GM18498 (cell line): ENCODE results near the gene EVC.

Experiments used
- ATAC-seq: cut with Tn5 transposase; IDR thresholded peaks from one replicate; pipeline ENCODE4 v1.9.1; 2021; ENCODE audit warnings: mild to moderate bottlenecking, moderate library complexity; ENCODE audit not compliant: unreplicated experiment

The EVC gene

DNA sequence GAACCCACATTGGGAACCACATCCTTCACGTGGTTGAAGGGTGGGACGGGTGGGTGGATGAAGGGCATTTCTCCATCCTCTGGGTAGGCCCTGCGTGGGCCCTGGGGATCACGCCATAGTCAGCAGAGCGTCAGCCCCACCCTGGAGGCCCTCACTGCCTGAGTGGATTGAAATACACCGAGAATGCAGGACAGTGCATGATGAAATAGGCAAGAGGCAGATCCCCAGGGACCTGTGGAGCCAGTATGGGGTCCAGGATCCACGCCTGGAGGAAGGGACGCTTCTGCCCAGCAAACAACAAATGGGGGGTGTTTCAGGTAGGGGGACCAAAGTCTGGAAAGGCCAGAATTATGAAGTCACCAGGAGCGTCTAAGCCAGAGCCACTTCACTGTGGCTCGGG is 19.4 kb downstream of the EVC start:
- ATAC-seq: no peak

DNA sequence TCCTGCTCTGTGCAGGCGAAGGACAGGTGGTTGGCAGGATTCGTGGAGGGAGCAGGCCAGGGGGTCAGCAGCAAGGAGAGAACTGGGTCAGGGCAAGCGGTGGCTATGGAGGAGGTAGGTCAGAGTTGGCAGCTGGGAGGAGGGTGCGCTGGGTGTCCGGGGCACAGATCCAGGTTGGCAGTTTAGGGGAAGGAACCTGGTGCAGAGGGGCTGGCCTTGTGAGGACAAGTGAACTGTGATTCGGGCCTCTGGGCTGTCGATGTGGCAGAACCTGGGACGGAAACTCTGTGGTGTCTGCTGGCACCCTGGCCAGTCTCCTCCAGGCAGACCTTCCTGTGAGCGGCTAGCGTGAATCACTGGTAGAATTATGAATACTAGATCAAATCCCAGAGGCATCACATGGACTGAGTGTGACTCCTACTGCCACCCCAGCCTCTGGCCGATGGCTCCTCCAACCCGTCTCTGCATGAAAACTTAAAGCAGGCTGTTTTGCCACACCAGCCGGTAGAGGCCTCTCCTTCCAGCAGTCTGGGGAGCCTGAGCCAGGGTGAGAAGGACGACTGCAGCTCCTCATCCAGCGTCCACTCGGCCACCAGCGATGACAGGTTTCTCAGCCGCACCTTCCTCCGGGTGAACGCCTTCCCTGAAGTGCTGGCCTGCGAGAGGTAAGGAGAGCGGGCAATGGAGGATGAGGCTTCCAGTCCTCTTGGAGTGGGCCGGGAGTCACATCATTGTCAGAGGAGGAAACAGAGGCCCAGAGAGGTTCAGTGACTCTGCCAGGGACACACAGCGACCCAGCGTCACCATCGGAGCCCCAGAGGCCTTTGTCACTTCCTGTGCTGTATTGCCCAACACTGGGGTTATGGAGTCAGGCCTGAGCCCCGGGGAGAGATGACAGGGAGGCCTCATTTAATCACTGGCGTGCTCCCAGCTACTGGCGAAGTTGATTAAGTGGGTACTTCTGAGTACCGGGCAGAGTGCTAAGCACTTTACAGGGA is 20.3 kb downstream of the EVC start:
- ATAC-seq: no peak

DNA sequence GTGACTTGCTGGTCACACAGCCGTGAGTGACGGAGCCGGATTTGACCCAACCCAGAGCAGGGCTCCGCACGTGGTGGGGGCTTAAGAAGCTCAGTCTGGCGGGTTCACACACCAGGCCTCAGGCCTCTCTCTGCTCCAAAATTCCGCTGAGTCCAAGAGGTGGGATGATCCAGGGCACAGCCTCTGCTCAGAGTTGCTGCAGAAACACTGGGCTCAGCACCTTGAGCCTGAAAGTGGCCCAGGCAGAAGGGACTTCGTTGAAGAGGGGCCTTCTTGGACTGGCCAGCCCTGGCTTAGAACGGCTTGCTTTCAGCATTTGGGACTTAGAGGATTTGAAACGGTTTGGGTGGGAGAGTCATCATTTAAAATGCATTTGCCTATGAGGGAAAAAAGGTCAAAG is 21.2 kb downstream of the EVC start:
- ATAC-seq: no peak

DNA sequence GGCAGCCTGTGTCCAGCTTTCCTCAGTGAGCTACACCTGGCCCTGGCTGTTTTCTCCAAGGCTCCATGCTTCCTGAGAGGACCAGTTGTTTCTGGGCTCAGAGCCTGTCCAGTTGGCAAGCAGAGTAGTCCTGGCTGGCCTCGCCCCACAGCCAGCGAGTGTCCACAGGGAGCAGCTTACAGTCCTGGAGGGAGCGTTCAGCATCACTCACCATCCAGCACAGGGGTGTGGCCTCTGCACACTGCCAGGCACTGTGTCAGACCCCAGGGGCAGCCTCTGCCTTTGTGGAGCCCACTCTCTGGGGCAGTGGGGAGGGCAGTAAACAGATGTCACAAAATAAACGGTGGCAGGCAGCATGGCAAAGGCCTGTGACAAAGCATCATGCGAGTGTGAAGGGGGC is 23.9 kb downstream of the EVC start:
- ATAC-seq: no peak

DNA sequence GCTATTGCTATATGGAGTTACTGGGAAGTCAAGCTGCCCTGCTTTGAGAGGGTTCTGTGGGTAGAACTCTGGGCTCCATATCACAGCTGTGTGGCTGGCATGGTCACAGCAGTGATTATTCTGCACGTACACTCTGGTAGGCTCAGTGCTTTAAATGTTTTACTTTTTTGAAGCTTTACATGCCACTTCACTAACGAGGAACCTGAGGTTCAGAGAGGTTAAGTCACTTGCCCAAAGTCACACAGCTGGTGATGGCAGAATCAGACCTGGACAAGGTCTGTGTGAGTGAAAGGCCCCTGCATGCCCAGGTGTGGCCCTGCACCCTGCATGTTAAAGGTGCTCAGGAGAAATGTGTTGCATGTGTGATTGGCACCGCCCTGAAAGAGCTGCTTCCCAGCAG is 24.5 kb downstream of the EVC start:
- ATAC-seq: no peak

DNA sequence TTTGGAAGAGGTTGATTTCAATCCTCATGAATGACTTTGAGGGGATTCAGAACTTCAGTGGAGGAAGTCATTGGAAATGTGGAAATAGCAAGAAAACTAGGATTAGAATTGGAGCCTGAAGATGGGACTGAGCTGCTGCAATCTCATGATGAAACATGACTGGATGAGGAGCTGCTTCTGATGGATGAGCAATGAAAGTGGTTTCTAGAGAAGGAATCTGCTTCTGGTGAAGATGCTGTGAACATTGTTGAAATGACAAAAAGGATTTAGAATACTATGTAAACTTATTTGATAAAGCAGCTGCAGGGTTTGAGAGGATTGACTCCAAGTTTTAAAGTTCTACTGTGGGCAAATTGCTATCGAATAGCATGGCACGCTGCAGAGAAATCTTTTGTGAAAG is 27.1 kb downstream of the EVC start:
- ATAC-seq: no peak

DNA sequence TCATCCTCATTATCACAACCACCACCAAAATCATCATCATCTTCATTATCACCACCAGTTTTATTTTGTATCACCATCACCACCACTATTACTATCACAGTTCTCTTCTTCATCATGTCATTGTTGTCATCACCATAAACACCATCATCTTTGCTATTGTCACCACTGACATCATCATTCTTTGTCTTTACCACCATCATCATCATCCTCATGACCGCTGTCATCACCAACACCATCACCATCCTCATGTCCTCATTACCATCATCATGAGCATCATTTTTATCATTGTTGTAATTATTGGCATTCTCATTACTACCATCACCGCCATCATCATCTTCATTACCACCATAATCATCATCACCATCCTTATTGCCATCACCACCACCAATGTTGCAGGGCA is 31.4 kb downstream of the EVC start:
- no peak for ATAC-seq

DNA sequence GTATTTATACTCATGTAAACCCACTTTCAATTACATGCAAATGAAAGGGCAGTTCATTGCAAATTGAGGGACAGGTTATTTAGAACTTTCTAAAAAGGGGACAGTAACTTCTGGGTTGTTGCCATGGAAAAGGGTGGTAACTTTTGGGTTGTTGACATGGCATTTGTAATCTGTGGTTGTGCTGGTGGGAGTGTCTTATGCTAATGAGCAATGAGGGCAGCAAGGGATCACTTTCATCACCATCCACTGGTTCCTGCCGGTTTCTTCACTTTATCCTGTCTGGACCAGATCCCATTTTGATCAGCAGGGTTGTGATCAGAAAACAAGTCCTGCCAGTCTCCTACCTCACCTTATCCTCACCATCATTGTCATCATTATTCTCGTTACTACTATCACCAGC is 32.0 kb downstream of the EVC start:
- ATAC-seq: no peak

DNA sequence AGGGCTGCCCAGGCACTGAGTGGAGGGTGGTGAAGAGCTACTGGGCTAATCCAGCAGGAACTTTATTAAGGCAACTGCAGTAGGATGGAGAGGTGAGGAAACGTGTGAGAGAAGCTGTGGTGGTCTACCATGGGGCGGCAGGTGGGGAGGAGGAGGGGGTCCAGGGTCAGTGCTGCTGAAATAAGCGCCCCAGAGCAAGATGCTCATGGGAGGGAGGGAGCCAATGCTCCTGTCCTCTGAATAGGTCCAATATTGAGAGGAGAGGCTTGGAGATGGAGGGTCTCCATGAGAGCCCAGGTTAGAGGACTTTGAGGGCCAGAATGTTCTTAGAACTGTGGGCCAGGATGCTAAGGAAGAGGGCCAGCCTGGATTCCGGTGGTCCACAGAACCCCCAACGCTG is 35.2 kb downstream of the EVC start:
- ATAC-seq: no peak

DNA sequence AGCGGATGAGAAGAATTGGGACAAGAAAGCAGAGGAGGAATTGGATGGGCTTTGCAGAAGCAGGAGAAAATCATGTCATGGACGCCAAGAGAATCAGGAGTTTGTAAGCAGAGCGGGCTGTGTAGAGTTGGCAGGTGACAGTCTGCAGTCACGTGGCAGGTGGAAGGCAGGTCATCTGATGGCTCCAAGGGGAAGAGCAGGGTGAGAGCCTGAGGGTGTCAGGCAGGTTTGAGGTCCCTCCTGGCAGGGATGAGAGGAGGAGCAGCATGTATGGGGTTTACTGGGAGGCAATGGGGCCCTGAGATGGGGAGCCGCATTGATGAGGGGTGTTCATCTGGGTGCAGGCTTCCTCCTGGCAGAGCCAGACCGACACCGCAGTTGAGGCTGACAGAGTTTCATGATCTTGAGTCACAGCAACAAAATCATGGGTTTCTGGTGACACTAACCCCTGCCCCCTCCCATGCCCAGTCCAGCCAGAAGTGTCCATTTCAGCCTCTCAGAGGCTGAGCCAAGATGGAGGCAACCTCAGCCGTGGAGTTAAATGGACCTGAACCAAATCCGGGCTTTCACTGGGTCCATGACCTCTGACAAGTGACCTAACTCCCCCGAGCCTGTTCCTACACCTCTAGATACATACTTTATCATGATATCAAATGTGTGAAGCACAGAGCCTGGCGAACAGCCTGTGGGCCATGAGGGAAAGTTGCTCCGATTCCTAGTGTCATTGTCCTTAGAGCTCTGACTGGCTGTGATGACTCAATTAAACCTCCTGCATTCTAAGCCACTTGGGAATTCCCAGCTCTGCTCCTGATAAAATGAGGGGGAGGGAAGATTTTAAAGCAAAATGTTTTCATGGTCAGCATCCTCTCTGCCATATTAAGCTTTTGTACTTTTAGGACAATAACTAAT is 36.1 kb downstream of the EVC start:
- ATAC-seq: no peak

DNA sequence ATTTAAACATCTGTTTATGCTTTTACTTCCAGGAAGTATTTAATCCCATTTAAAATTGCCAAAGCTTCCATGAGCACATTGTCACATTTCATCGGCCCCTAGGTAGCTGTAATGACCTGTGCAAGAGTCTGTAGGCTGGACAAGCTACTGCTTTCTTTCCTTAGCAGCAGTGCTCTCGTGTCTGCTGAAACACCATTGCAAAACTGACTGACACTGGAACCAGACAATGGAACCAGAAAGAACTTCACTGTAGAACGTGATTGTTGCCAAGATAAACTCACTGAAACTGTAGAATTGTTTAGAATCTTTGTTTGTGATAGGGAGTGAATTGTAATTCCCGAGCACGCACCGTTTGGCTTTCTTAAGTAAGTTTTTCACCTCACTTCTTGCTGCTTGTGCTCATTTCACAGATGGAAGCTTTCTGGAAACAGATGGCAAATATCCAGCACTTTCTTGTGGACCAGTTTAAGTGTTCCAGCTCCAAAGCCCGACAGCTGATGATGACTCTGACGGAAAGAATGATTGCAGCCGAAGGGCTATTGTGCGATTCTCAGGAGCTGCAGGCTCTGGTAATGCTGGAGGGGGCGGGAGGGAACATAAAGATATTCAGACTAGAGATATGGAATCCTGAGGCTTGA is 36.9 kb downstream of the EVC start:
- no peak for ATAC-seq

DNA sequence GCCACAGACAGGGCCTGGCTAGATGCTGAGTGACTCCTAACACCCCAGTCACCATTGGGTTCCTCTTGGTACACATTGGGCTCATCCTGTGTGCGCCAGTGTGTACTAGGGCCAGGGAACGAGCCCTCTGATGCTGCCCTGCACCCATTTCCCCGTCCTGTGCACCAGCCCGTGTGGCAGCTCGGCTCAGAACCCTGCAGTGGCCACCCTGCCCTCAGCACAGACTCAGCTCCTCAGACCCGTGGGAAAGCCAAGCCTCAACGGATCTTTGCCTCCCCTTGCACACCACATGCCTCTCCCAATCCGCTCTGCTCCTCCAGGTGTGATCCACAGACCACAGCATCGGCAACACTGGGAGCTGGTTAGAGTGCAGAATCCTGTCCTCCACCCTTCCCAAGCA is 38.6 kb downstream of the EVC start:
- ATAC-seq: no peak

DNA sequence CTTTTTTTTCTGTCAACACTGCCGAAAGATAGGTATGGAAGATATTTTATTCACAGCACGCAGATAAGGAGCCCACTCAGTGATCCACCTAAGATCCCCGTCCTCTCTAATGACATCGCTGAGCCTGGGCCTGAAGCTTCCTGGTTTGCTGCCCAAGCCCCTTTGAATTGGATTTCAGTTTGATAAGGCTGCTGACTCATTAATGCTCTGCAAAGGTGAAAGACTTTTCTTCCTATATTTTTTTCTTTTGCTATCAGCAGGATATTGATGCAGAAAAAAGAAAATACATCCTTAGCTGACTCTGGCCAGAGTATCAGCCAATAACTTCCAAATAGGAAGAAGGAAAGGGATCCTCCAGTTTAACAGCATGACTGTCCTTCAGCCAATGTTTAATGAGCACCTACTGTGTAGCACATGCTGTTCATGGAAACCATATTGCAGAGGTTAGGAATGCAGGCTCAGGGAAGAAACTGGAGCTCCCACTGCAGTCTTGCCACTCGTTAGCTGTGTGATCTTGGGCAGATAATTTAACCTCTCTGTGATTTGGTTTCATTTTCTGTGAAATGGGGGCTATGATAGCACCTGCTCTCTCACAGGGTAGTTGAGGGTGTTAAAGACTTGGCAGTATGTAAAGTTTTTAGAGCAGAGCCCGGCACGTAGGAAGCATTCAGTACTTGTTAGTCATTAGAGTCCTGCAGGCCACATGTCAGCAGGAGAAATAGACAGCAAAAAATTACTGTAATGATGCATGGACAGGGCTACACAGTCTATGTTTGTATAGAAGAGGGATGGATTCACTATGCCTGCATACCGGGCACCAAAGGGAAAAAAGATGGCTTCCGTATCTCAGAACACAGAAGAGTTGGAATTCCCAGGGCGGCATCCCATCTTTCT is 39.3 kb downstream of the EVC start:
- no peak for ATAC-seq

DNA sequence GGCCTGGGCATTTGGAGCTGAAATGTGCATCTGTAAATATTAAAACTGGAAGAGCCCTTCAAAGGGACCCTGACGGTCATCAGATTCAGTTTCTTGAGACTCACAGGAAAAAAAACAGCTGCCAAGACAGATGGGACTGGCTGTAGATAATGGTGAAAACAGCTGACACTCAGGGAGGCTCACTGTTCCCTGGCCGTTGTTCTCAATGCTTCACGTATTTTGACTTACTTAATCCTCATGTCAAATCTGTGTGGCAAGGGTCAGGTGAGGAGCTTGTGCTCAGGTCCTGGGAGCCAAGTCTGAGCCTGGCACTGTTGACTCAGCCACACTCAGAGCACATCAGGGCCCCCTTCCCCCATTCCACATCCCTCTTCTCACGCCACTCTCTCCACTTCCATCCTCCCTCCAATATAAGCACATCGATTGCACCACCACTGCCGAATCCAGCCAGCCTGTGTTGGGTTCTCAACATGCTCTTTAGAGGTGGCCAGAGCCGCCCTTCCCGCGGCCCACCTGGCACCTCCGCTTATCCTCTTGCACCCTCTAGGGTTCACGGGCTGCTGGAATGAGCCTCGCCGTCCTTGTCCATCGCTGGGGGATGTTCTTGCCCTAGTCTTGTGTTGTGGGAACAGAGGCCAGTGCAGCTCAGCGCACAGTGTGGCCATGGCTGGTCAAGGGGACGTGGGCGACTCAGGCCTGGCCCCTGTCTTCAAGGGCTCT is 40.1 kb downstream of the EVC start:
- ATAC-seq: no peak

DNA sequence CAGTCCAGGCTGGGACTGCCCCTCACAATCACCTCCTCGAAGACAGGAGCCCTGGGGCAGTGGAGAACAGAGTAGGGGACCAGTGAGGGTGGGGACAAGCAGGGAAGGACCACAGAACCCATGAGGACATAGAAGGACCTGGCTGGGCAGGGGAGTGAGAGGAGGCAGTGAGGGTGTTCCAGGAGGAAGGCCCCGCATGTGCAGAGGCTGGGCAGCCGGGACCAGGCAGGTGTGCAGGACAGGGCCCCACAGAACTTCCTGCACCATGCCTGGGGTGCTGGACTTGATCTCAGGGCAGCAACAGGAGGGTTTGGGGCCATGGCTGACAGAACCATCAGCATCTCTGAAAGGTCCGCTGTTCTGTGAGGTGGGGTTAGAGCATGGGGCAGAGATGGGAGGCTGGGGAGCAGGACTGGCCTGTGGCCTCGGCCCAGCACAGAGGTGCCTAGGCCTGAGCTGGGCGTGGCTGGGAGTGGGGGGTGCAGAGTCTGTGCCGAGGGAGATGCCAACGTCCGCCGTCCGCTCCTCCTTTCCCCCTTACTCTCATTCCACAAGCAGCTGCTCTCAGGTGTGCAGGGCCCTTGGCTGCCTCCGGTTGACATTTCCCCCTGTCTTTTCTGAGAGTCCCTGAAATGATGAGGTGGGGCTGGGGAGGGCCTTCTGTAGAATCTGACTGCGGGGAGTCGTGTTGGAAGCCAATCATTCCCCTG is 40.8 kb downstream of the EVC start:
- ATAC-seq: no peak

DNA sequence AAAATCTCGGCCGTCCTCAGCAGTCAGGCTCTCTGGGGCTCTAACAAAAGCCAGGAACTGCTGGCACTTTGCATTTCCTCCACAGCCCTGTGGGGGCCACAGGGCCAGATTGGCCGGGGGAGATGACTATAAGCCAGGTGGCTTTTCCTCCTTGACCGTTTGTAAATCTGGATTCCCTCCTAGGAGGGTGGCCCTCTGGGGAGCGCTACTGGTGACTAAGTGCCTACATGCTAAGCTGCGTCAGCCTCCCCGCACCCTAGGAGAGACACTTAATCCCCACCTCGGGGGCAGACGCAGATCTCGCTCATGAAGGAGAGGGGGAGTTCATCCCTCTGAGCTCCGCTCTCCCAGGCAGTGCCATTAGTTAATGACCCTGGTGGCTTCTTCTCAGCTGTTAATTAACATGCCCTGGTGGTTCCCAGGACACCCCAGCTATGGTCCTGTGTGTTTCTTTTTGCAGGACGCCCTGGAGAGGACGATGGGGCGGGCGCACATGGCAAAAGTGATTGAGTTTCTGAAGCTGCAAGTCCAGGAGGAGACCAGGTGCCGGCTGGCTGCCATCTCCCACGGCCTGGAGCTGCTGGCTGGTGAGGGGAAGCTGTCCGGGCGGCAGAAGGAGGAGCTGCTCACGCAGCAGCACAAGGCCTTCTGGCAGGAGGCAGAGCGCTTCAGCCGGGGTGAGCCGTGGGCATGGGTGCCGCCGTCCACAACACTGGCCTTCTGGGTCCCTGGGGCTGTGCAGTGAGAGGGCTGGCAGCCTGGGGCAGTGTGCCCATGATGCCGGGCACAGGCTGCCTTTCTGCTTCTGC is 41.6 kb downstream of the EVC start:
- ATAC-seq: no peak

DNA sequence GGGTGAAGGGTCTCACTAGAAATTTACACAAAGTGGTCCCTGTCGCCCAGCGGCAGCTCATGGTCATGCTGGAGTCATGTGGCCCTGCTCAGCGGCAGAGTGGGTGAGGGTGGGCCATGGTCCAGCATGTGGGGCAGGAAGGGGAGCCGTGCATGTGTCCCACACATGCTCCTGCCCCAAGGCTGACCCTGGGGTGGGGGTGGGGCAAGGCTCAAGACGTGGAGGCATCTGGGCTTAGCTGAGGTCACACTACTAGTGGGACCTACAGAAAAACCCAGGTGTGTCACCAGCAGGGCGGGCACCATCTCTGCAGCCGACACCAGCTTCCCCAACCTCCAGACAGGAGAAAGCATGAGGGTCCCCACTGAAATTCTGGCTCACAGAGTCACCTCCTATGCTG is 42.4 kb downstream of the EVC start:
- ATAC-seq: no peak
